ENCODE results near the gene PLOD2.

- TF ChIP-seq CTCF (IDR thresholded peaks at IDR 0.05; ENCODE audit: low read depth, low read length, missing input control) (no peak), YY1 (IDR thresholded peaks at IDR 0.05) (no peak), FOXA1 (IDR thresholded peaks at IDR 0.05) (no peak), REST (IDR thresholded peaks at IDR 0.05) (no peak), EGR1 (IDR thresholded peaks at IDR 0.05; ENCODE audit: low read depth in 2 of 2) (no peak)
Measured at GRCh38 chr3:146169891-146170290, 8.9 kb upstream of the PLOD2 start.

Data from liver (tissue), 3 donors.